Measurements from ENCODE around the gene CLVS2.
A peak's percentile ranks its signal among the peaks of the same experiment; 100 is the strongest.

CLVS2 gene

DNA sequence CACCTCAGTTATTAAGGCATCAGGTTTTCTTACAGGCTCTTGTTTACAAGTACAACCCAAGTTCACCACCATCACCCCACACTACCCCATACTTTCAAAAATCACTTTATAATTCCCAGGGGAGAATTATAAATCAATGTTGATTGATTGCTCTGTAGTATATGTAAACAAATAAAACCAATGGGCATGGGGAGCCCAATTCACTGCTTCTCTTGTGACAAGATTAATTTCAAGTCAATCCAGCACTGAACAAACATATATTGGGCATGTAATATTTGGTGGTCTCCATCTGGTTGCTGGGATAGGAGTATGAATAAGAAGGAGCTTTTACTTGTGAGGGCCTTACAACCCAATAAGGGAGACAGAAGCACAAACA, 95.8 kb downstream of the CLVS2 start:
- in situ Hi-C loops (cut with HindIII; ENCODE audit: low pct_ligation_motif_present, low pct_unique_long_range_greater_than_20kb, low sequenced_read_pairs): no loop called here
- DNase-seq: no peak

DNA sequence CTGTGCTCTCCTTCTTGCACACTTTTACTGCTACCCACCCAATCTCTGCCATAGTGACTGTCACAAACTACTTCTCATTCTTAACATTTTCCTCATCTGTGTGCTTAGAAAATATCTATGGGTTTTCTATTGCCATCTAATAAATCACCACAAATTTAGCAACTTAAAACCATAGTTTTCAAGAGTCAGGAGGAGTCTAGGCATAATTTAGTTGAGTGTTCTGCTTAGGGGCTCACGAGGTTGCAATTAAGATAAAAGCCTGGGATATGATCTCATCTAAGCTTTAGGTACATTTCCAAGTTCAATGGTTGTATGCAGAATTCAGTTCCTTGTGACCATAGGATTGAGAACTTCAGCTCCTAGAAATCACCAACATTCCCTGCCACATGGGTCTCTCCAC, 98.8 kb downstream of the CLVS2 start:
- DNase-seq: no peak
- in situ Hi-C loops (cut with HindIII; ENCODE audit: low pct_ligation_motif_present, low pct_unique_long_range_greater_than_20kb, low sequenced_read_pairs): no loop called here

DNA sequence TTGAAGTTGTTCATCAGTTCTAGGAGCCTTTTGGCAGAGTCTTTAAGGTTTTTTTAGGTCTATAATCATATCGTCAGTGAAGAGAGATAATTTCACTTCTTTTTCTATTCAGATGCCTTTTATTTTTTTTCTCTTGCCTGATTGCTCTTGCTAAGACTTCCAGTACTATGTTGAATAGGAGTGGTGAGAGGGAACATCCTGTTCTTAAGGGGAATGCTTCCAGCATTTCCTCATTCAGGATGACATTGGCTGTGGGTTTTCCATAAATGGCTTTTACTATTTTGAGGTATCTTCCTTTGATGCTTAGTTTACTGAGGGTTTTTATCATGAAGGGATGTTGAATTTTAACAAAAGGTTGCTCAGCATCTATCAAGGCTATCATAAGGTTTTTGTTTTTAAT, 109.5 kb downstream of the CLVS2 start:
- in situ Hi-C loops (cut with HindIII; ENCODE audit: low pct_ligation_motif_present, low pct_unique_long_range_greater_than_20kb, low sequenced_read_pairs): no loop called here
- DNase-seq: no peak

DNA sequence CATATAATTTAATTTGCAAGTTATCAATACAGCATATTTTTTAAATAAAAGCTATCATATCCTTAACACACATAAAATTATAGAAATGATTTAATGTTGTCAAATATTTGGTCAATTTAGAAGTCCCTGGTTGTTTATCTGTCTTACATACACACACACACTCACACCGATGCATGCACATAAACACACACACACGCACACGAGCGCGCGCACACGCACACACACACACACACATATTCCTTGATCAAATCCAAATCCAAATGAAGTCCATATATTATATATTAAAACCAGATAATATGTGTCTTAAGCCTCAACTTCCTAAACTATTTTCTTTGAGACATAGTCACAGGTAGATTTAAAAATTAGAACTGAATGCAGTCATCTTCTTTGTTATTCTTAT, 120.3 kb downstream of the CLVS2 start:
- DNase-seq: no peak
- in situ Hi-C loops (cut with HindIII; ENCODE audit: low pct_ligation_motif_present, low pct_unique_long_range_greater_than_20kb, low sequenced_read_pairs): no loop called here

DNA sequence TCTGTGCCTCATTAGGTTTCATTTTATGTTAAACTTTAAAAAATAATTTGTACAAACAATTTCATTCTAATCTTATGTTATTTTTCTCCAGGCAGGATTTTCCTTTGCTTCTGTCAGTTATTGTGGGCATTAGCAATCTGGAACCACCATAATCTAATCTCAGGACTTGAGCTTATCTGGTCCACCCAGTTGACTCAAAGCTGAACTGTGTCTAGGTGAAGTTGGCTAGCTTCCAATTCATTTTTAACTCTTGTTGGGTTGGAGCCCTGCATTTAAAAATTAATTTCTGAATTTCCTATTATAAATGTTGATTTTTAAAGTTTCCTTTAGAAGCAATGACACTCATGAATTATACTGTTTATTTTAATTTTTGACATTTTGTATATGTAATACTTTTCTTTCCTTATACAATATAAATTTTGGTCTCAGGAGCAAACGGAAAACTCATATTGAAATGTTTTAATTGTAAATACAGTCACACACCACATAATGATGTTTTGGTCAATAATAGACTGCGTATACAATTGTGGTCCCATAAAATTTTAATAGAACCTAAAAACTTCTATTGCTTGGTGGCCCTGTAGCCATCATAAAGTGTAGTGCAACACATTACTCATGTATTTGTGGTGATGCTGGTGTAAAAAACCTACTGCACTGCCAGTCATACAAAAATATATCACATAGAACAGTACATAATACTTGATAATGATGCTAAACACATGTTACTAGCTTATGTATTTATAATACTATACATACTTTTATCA, 121.3 kb downstream of the CLVS2 start:
- in situ Hi-C loops (cut with HindIII; ENCODE audit: low pct_ligation_motif_present, low pct_unique_long_range_greater_than_20kb, low sequenced_read_pairs): no loop called here
- DNase-seq: no peak

DNA sequence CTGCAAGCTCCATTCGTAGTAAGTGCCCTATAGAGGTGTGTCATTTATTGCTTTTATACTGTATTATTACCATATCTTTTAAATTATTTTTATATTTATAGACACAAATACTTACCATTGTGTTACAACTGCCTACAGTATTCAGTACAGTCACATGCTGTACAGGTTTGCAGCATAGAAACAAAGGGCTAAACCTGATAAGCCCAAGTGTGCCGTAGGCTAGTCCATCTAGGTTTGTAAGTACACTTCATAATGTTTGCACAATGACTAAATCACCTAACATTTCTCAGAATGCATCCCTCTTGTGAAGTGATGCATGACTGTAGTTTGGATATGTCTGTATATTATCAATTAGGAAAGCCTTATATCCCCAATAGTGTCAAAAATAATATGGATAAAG, 122.8 kb downstream of the CLVS2 start:
- DNase-seq: peak; percentile 1
- in situ Hi-C loops (cut with HindIII; ENCODE audit: low pct_ligation_motif_present, low pct_unique_long_range_greater_than_20kb, low sequenced_read_pairs): no loop called here

Measured in ACHN (cell line).